RWPE2 (cell line): ENCODE measurements around the gene OR5K2.

ENCODE experiments used
- ATAC-seq: fragments of 200-7000 bp; cut with Tn5 transposase; 3 replicates; pipeline ENCODE4 v1.9.1; 2021; ENCODE audit warnings: low read depth
- DNase-seq: peaks from one replicate; pipeline ENCODE4 v3.0.0-alpha.2; 2020; ENCODE audit warnings: low spot score
- H3K27ac ChIP-seq: fragments of 450-650 bp; 2 replicates; pipeline ENCODE4 v1.5.1; 2017; ENCODE audit warnings: mild to moderate bottlenecking; ENCODE audit not compliant: poor library complexity, severe bottlenecking
- H3K27me3 ChIP-seq: fragments of 250-450 bp; sonication (Bioruptor Pico); 2 replicates; pipeline ENCODE4 v1.5.1; 2021; ENCODE audit warnings: mild to moderate bottlenecking, moderate library complexity; ENCODE audit not compliant: insufficient read depth, poor library complexity, severe bottlenecking
- H3K36me3 ChIP-seq: fragments of 250-450 bp; sonication (Bioruptor Pico); 2 replicates; pipeline ENCODE4 v1.5.1; 2020; ENCODE audit warnings: low read depth, mild to moderate bottlenecking, moderate library complexity
- H3K4me1 ChIP-seq: fragments of 250-450 bp; sonication (Bioruptor Pico); 2 replicates; pipeline ENCODE4 v1.5.1; 2021; ENCODE audit warnings: mild to moderate bottlenecking, moderate library complexity; ENCODE audit not compliant: insufficient read depth, poor library complexity, severe bottlenecking
- H3K4me3 ChIP-seq: fragments of 250-450 bp; sonication (Bioruptor Pico); 2 replicates; pipeline ENCODE4 v1.5.1; 2021; ENCODE audit warnings: mild to moderate bottlenecking, moderate library complexity; ENCODE audit not compliant: severe bottlenecking
- H3K9me3 ChIP-seq: fragments of 250-450 bp; sonication (Bioruptor Pico); 2 replicates; pipeline ENCODE4 v1.5.1; 2021; ENCODE audit warnings: mild to moderate bottlenecking, moderate library complexity; ENCODE audit not compliant: severe bottlenecking
- TF ChIP-seq, protein P1 (sequence below): fragments of 450-650 bp; IDR thresholded peaks from one replicate; pipeline ENCODE4 v1.5.1; 2017; ENCODE audit warnings: mild to moderate bottlenecking, moderate library complexity; ENCODE audit not compliant: poor library complexity, severe bottlenecking

Gene OR5K2

DNA sequence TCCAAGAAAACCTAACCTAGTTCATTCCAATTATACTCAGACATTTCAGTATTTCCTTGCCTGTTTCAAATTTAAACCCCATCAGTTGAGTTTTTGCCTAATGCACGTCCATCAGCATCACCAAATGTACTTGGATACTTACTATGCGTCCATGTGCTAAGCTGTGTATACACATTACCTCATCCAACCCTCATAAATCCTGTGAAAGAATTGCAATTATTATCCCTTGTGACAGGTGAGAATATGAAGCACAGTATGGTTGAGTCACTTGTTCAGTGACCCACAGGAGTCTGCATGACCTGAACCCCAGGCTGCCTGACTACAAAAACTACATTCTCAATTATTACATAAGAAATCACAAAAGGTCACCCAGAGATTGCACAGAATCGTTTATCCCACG, 2.5 kb downstream of the OR5K2 start:
- TF ChIP-seq, protein P1, sequence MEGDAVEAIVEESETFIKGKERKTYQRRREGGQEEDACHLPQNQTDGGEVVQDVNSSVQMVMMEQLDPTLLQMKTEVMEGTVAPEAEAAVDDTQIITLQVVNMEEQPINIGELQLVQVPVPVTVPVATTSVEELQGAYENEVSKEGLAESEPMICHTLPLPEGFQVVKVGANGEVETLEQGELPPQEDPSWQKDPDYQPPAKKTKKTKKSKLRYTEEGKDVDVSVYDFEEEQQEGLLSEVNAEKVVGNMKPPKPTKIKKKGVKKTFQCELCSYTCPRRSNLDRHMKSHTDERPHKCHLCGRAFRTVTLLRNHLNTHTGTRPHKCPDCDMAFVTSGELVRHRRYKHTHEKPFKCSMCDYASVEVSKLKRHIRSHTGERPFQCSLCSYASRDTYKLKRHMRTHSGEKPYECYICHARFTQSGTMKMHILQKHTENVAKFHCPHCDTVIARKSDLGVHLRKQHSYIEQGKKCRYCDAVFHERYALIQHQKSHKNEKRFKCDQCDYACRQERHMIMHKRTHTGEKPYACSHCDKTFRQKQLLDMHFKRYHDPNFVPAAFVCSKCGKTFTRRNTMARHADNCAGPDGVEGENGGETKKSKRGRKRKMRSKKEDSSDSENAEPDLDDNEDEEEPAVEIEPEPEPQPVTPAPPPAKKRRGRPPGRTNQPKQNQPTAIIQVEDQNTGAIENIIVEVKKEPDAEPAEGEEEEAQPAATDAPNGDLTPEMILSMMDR = no peak
- no peak overlapping the region for H3K27ac ChIP-seq

DNA sequence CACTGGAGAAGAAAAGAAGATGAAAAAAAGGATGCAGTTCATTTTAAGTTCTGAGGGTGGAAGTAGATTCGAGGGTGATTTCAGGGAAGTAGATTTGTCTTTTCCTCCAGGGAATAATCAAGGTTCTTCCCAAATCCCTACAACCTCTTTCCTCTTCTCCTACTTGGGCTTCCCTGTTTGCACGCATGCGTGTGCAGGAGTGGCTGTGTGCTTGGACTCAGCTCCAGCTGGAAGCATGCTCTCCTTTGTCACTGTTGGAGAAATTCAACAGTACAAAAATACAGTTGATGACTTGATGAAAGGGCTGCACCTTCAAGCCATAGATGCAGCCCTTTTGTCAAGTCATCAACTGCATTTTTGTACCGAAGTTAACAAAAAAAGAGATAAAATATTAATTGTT, 3.8 kb downstream of the OR5K2 start:
- Histone ChIP-seq H3K9me3 (no peaks in the 10 kb centered on the region), H3K27ac (no peak overlapping the region), H3K27me3 (no peaks in the 10 kb centered on the region), H3K4me3 (no peak overlapping the region), H3K36me3 (no peaks in the 10 kb centered on the region), H3K4me1 (peaks cover 3% of the 10 kb centered on the region)
- DNase-seq (no peak), ATAC-seq (no peak)
- TF ChIP-seq, protein P1 = no peak

More for the DNA sequence above, 2.5 kb downstream of the OR5K2 start:
- no peaks in the 10 kb centered on the region for H3K36me3 ChIP-seq
- ATAC-seq = peak; percentile 65
- DNase-seq = no peak
- no peaks in the 10 kb centered on the region for H3K27me3 ChIP-seq
- peaks cover 5% of the 10 kb centered on the region for H3K4me1 ChIP-seq
- no peak overlapping the region for H3K4me3 ChIP-seq
- no peaks in the 10 kb centered on the region for H3K9me3 ChIP-seq

DNA sequence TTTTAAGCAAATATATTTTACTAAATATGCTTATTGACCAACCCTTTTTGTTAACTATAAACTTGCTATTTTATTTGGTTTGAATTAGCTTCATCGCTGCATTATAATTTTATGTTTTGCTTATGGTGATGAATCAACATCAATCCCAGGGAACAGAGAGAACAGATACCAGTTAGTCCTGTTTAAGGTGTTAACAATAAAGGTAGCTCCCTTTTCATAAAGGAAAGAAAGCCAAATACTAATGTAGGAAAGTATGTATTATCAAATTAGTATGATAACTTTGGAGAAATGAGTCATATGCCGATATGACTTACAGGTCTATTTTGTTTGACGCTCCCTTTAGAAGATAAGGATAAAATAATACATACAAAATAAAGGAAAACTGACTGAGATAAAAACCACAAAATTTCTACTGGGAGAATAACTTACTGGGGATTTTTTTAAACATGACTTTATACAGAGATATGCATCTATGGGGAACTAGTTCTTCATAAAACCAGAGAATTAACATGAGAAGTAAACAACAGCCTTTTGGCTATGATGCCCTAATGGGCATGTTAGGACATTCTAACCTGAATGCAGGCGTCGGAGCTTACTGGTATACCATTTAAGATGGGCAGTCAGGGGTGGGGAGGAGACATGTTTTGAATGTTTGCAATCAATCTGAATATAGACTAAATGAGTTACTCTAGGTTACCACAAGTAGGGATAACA, 4.5 kb downstream of the OR5K2 start:
- H3K27me3 ChIP-seq = no peaks in the 10 kb centered on the region
- peaks cover 3% of the 10 kb centered on the region for H3K4me1 ChIP-seq
- no peaks in the 10 kb centered on the region for H3K36me3 ChIP-seq
- no peak overlapping the region for H3K27ac ChIP-seq
- no peak overlapping the region for H3K4me3 ChIP-seq
- ATAC-seq = no peak
- H3K9me3 ChIP-seq = no peaks in the 10 kb centered on the region
- no peak for DNase-seq
- TF ChIP-seq, protein P1 = no peak

DNA sequence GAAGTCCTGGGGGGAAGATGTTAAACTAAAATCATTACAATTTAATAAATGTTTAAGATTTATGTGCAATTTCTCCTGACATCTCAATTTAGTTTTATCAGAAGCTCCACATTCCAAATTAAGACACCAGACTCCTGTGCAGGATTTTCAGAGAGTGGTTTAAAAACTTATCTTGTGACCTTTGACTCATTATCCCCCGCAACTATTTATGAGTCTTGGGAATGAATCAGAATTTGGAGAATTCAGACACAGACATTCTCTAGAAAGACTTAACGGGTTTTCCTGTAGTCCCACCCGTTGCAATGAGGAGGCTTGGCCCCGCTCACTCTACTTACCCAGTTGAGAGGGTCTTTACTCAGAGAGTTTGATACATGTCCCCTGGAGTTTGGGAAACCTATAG, 7.1 kb downstream of the OR5K2 start:
- TF ChIP-seq, protein P1 = no peak
- Histone ChIP-seq H3K4me1 (peaks cover 3% of the 10 kb centered on the region), H3K36me3 (no peaks in the 10 kb centered on the region), H3K9me3 (no peaks in the 10 kb centered on the region), H3K4me3 (no peak overlapping the region), H3K27ac (no peak overlapping the region), H3K27me3 (no peaks in the 10 kb centered on the region)
- no peak for DNase-seq
- ATAC-seq = no peak

DNA sequence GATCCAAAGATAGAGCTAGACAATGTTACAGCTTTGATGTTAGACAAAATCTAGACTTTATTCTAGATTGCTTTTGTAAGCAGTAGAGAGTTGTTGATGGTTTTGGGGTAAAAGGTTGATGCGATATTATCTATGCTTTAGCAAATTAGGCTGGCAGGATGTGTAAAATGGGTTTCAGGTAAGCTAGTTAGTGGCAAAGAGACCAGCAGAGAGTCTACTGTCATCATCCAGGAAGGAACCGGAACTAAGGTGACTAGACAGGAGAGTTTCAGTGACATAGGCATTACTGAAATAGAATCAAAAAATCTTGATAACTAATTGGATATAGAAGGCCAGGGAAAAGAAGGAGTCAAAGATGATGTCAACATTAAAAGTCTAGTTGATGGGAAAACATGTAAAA, 11.1 kb downstream of the OR5K2 start:
- no peaks in the 10 kb centered on the region for H3K36me3 ChIP-seq
- H3K27me3 ChIP-seq = no peaks in the 10 kb centered on the region
- H3K27ac ChIP-seq = no peak overlapping the region
- peaks cover 27% of the 10 kb centered on the region for H3K4me1 ChIP-seq
- H3K4me3 ChIP-seq = no peak overlapping the region
- TF ChIP-seq, protein P1 = no peak
- ATAC-seq = no peak
- H3K9me3 ChIP-seq = no peaks in the 10 kb centered on the region
- DNase-seq = no peak
